Naive thymus-derived CD8-positive, alpha-beta T cell (primary cell): ENCODE measurements around the gene PDRG1. TPM values are rescaled to one million over a fixed set of nuclear protein-coding genes. Genes with fewer than 3 reads are reported as not detected.

Experiments used
- ATAC-seq, 2 donors: fragments of 150-1000 bp; cut with Tn5 transposase in 1 of 2; sonication (Bioruptor Pico), chemical (Tn5 transposase) in 1 of 2; 1 replicate in 1 of 2; 2 replicates in 1 of 2; pipeline ENCODE4 v1.10.0; 2021; ENCODE audit warnings: mild to moderate bottlenecking in 2 of 2, moderate library complexity in 2 of 2
- POLR2A ChIA-PET: fragments of 350-600 bp; sonication (Branson Sonifier 250); formaldehyde crosslinking; loops from one replicate; lab custom pipeline; 2021; ENCODE audit warnings: antibody characterized with exemption; lab: Charles Lee
- DNase-seq, 10 donors: peaks; one replicate each; pipeline versions ENCODE4 v3.0.0 to v3.0.0-alpha.2; 2020 to 2022
- H3K27ac Mint-ChIP-seq, 10 donors: one replicate each; pipeline ENCODE4 v1.8.0; 2020 to 2022; ENCODE audit warnings: mild to moderate bottlenecking in 10 of 10, mixed read lengths in 10 of 10, moderate library complexity in 4 of 10, inconsistent platforms in 1 of 10
- H3K27me3 Mint-ChIP-seq, 5 donors: one replicate each; pipeline ENCODE4 v1.8.0; 2021 to 2022; ENCODE audit warnings: mixed read lengths in 5 of 5
- H3K36me3 Mint-ChIP-seq, 3 donors: one replicate each; pipeline ENCODE4 v1.8.0; 2020 to 2022; ENCODE audit warnings: mixed read lengths in 3 of 3, mild to moderate bottlenecking in 2 of 3, inconsistent platforms in 1 of 3
- H3K4me1 Mint-ChIP-seq, 4 donors: one replicate each; pipeline ENCODE4 v1.8.0; 2021 to 2022; ENCODE audit warnings: mixed read lengths in 4 of 4
- H3K4me3 Mint-ChIP-seq, 10 donors: one replicate each; pipeline ENCODE4 v1.8.0; 2020 to 2022; ENCODE audit warnings: mild to moderate bottlenecking in 10 of 10, mixed read lengths in 10 of 10, moderate library complexity in 6 of 10, inconsistent platforms in 1 of 10
- H3K9me3 Mint-ChIP-seq, 9 donors: one replicate each; pipeline ENCODE4 v1.8.0; 2020 to 2022; ENCODE audit warnings: mixed read lengths in 9 of 9, mild to moderate bottlenecking in 3 of 9, inconsistent platforms in 1 of 9, moderate library complexity in 1 of 9
- polyA plus RNA-seq, 3 donors: library from polyadenylated mRNA; unstranded; fragments of 300-500 nt; fragmentation: Illumina TruSeq; gene quantifications; one replicate each; pipeline ENCODE4 v1.2.3, GENCODE V29; 2021
- total RNA-seq, 8 experiments: library from RNA in 2 of 8; stranded (reverse) in 2 of 8; gene quantifications; one replicate each; pipeline ENCODE4 v1.2.3 and lab custom pipeline; 2021 to 2026

Gene PDRG1
- total and polyA plus RNA-seq, 5 experiments from 2014 or later: 11.2 to 23.6 (median 13.5) TPM

GRCh38 chr20:31979713-31980426, 28.0 kb upstream of the PDRG1 start:
- ATAC-seq (no peak), DNase-seq (no peak)
- Mint-ChIP-seq H3K27me3 (peaks cover 13 to 45% (median 20%) of the 10 kb centered on the region in 5 donors), H3K4me1 (no peaks in the 10 kb centered on the region), H3K36me3 (no peaks in the 10 kb centered on the region), H3K9me3 (no peaks in the 10 kb centered on the region), H3K27ac (peak overlapping the region in 1 of 10 donors; percentile 60), H3K4me3 (no peak overlapping the region)
- POLR2A ChIA-PET: interaction anchor here (0.6 kb wide), 1 partner anchor 73 kb away, joined by 3 read pairs; no protein-coding TSS in a partner anchor

- H3K27ac Mint-ChIP-seq: no peak overlapping the region
- no peaks in the 10 kb centered on the region for H3K4me1 Mint-ChIP-seq
- H3K9me3 Mint-ChIP-seq: no peaks in the 10 kb centered on the region
- DNase-seq: no peak
- H3K36me3 Mint-ChIP-seq: no peaks in the 10 kb centered on the region
- no peak for ATAC-seq
- POLR2A ChIA-PET: no interaction called here
- peaks cover 18 to 59% (median 25%) of the 10 kb centered on the region in 5 donors for H3K27me3 Mint-ChIP-seq
- no peak overlapping the region for H3K4me3 Mint-ChIP-seq
Observed at GRCh38 chr20:31977080-31977479, 25.2 kb upstream of the PDRG1 start.

GRCh38 chr20:31975874-31976273, 24.0 kb upstream of the PDRG1 start:
- H3K4me3 Mint-ChIP-seq: no peak overlapping the region
- ATAC-seq (no peak), DNase-seq (no peak)
- H3K9me3 Mint-ChIP-seq: no peaks in the 10 kb centered on the region
- POLR2A ChIA-PET: no interaction called here
- H3K27ac Mint-ChIP-seq: no peak overlapping the region
- H3K36me3 Mint-ChIP-seq: no peaks in the 10 kb centered on the region
- peaks cover 20 to 67% (median 25%) of the 10 kb centered on the region in 5 donors for H3K27me3 Mint-ChIP-seq
- H3K4me1 Mint-ChIP-seq: no peaks in the 10 kb centered on the region

- H3K4me1 Mint-ChIP-seq: no peaks in the 10 kb centered on the region
- ATAC-seq: no peak
Observed at GRCh38 chr20:31974951-31975487, 23.2 kb upstream of the PDRG1 start.

GRCh38 chr20:31974296-31974695, 22.4 kb upstream of the PDRG1 start:
- Mint-ChIP-seq H3K9me3 (no peaks in the 10 kb centered on the region), H3K4me3 (no peak overlapping the region), H3K36me3 (no peaks in the 10 kb centered on the region), H3K27ac (no peak overlapping the region), H3K27me3 (peaks cover 29 to 76% (median 35%) of the 10 kb centered on the region in 5 donors), H3K4me1 (no peaks in the 10 kb centered on the region)
- ATAC-seq: no peak
- no peak for DNase-seq
- POLR2A ChIA-PET: no interaction called here

More at GRCh38 chr20:31974951-31975487, 23.2 kb upstream of the PDRG1 start:
- peaks cover 27 to 75% (median 30%) of the 10 kb centered on the region in 5 donors for H3K27me3 Mint-ChIP-seq
- no peaks in the 10 kb centered on the region for H3K36me3 Mint-ChIP-seq
- POLR2A ChIA-PET: no interaction called here
- DNase-seq: no peak
- no peak overlapping the region for H3K4me3 Mint-ChIP-seq
- no peaks in the 10 kb centered on the region for H3K9me3 Mint-ChIP-seq
- no peak overlapping the region for H3K27ac Mint-ChIP-seq

- peaks cover 2 to 6% (median 4%) of the 10 kb centered on the region in 4 donors for H3K4me1 Mint-ChIP-seq
- peaks cover 0 to 2% (median 0%) of the 10 kb centered on the region in 9 donors for H3K9me3 Mint-ChIP-seq
- POLR2A ChIA-PET: no interaction called here
- no peaks in the 10 kb centered on the region for H3K36me3 Mint-ChIP-seq
- H3K27ac Mint-ChIP-seq: no peak overlapping the region
- DNase-seq (no peak), ATAC-seq (no peak)
- no peak overlapping the region for H3K4me3 Mint-ChIP-seq
- peaks cover 30 to 71% (median 39%) of the 10 kb centered on the region in 5 donors for H3K27me3 Mint-ChIP-seq
Observed at GRCh38 chr20:31972471-31973021, 20.7 kb upstream of the PDRG1 start.

- DNase-seq (no peak), ATAC-seq (no peak)
- POLR2A ChIA-PET: no interaction called here
- Mint-ChIP-seq H3K27me3 (peaks cover 23 to 73% (median 53%) of the 10 kb centered on the region in 5 donors), H3K4me3 (peak overlapping the region in 2 of 10 donors; percentile 18 to 41), H3K36me3 (no peaks in the 10 kb centered on the region), H3K4me1 (peaks cover 5 to 12% (median 7%) of the 10 kb centered on the region in 4 donors), H3K27ac (no peak overlapping the region), H3K9me3 (peaks cover 0 to 2% (median 0%) of the 10 kb centered on the region in 9 donors)
Observed at GRCh38 chr20:31969991-31970390, 18.1 kb upstream of the PDRG1 start.

GRCh38 chr20:31968291-31969126, 16.7 kb upstream of the PDRG1 start:
- peak overlapping the region; percentile 78 to 93 (median 91) for H3K4me3 Mint-ChIP-seq
- H3K27me3 Mint-ChIP-seq: peaks cover 25 to 76% (median 57%) of the 10 kb centered on the region in 5 donors
- H3K36me3 Mint-ChIP-seq: no peaks in the 10 kb centered on the region
- POLR2A ChIA-PET: interaction anchor here (0.8 kb wide), 1 partner anchor 8 kb away, joined by 4 read pairs; no protein-coding TSS in a partner anchor
- H3K9me3 Mint-ChIP-seq: peaks cover 0 to 2% (median 0%) of the 10 kb centered on the region in 9 donors
- H3K27ac Mint-ChIP-seq: peak overlapping the region in 1 of 10 donors; percentile 76
- ATAC-seq: peak; percentile 92 to 94
- H3K4me1 Mint-ChIP-seq: peaks cover 5 to 12% (median 7%) of the 10 kb centered on the region in 4 donors
- DNase-seq: peak; percentile 72 to 92 (median 88)

GRCh38 chr20:31967830-31968249, 16.0 kb upstream of the PDRG1 start, which contains the start of gene XKR7:
TSS of gene XKR7 (plus strand) at chr20:31968151. CDS start at chr20:31968176, 25 bp downstream.
- Mint-ChIP-seq H3K36me3 (no peaks in the 10 kb centered on the region), H3K27ac (peak within 1 kb of the TSS in 3 of 10 donors; percentile 5 to 76 (median 38)), H3K9me3 (peaks cover 0 to 2% (median 0%) of the 10 kb centered on the region in 9 donors), H3K27me3 (peaks cover 24 to 73% (median 55%) of the 10 kb centered on the region in 5 donors), H3K4me1 (peaks cover 5 to 12% (median 7%) of the 10 kb centered on the region in 4 donors), H3K4me3 (peak within 1 kb of the TSS; percentile 78 to 93 (median 91))
- DNase-seq (peak in 2 of 10 donors; percentile 6 to 11), ATAC-seq (peak; percentile 45 to 50)
- POLR2A ChIA-PET: interaction anchor here (0.8 kb wide), 1 partner anchor 7 kb away, joined by 4 read pairs; no protein-coding TSS in a partner anchor

- Mint-ChIP-seq H3K36me3 (no peaks in the 10 kb centered on the region), H3K4me1 (peaks cover 5 to 12% (median 7%) of the 10 kb centered on the region in 4 donors), H3K9me3 (peaks cover 0 to 2% (median 0%) of the 10 kb centered on the region in 9 donors), H3K27me3 (peaks cover 24 to 73% (median 58%) of the 10 kb centered on the region in 5 donors), H3K4me3 (peak overlapping the region; percentile 41 to 84 (median 66)), H3K27ac (peak overlapping the region in 2 of 10 donors; percentile 5 to 38)
- no peak for ATAC-seq
- POLR2A ChIA-PET: interaction anchor here (0.6 kb wide), 1 partner anchor 356 kb away, joined by 3 read pairs; no protein-coding TSS in a partner anchor
- DNase-seq: no peak
Observed at GRCh38 chr20:31966991-31967655, 15.3 kb upstream of the PDRG1 start.

GRCh38 chr20:31963889-31964288, 12.0 kb upstream of the PDRG1 start:
- Mint-ChIP-seq H3K27ac (no peak overlapping the region), H3K9me3 (peaks cover 0 to 2% (median 0%) of the 10 kb centered on the region in 9 donors)
- DNase-seq: no peak

More at GRCh38 chr20:31963889-31964288, 12.0 kb upstream of the PDRG1 start:
- ATAC-seq: no peak
- POLR2A ChIA-PET: no interaction called here
- Mint-ChIP-seq H3K4me1 (peaks cover 5 to 12% (median 7%) of the 10 kb centered on the region in 4 donors), H3K27me3 (peaks cover 18 to 82% (median 52%) of the 10 kb centered on the region in 5 donors), H3K36me3 (no peaks in the 10 kb centered on the region), H3K4me3 (no peak overlapping the region)
